GM23338 (cell line): ENCODE results near the gene KIAA0586.

Source experiments
- EZH2 ChIP-seq: fragments of 200-600 bp; sonication (generic); IDR thresholded peaks from one replicate; pipeline ENCODE4 v1.8.0; 2017; ENCODE audit warnings: antibody characterized with exemption, mild to moderate bottlenecking, low read depth; ENCODE audit not compliant: unreplicated experiment
- TF ChIP-seq, protein P1 (sequence below), 2 experiments: fragments of 200-600 bp in 1 of 2; sonication (generic) in 1 of 2; conservative IDR thresholded peaks; 2 replicates each; pipeline versions ENCODE4 v1.5.1 to v1.6.1; 2016 to 2017; ENCODE audit warnings: antibody characterized with exemption in 2 of 2, low read depth in 2 of 2, mild to moderate bottlenecking in 2 of 2, moderate library complexity in 1 of 2

DNA sequence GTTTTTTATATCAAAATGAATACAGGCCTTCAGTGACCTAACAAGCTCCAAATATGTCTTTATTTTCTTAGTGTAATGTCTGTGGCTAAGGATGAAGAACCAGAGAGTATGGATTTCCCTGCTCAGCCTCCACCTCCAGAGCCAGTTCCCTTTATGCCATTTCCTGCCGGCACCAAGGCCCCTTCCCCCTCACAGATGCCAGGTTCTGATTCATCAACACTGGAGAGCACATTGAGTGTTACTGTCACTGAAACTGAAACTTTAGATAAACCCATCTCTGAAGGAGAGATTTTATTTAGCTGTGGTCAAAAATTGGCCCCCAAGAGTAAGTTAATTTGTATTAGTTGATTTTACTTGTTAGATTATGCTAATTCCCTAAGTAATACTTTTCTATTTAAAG, 61.0 kb downstream of the KIAA0586 start:
- TF ChIP-seq, protein P1, sequence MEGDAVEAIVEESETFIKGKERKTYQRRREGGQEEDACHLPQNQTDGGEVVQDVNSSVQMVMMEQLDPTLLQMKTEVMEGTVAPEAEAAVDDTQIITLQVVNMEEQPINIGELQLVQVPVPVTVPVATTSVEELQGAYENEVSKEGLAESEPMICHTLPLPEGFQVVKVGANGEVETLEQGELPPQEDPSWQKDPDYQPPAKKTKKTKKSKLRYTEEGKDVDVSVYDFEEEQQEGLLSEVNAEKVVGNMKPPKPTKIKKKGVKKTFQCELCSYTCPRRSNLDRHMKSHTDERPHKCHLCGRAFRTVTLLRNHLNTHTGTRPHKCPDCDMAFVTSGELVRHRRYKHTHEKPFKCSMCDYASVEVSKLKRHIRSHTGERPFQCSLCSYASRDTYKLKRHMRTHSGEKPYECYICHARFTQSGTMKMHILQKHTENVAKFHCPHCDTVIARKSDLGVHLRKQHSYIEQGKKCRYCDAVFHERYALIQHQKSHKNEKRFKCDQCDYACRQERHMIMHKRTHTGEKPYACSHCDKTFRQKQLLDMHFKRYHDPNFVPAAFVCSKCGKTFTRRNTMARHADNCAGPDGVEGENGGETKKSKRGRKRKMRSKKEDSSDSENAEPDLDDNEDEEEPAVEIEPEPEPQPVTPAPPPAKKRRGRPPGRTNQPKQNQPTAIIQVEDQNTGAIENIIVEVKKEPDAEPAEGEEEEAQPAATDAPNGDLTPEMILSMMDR (conservative IDR thresholded peaks at IDR 0.05; ENCODE audit: low read depth in 2 of 2): no peak
- no peak for TF ChIP-seq EZH2
